Glomerular endothelial cell (primary cell): ENCODE measurements around the gene PTPRG. TPM values are rescaled to one million over a fixed set of nuclear protein-coding genes. Genes with fewer than 3 reads are reported as not detected.

ENCODE experiments used
- DNase-seq: peaks from one replicate; pipeline ENCODE4 v3.0.0-alpha.2; 2011; ENCODE audit warnings: low read depth, low spot score; ENCODE audit errors: extremely low read depth
- total RNA-seq: library from RNA; depleted of rRNA; stranded (reverse); fragments of >200 nt; gene quantifications from 2 replicates; pipeline ENCODE4 v1.2.3, GENCODE V29; 2015

The PTPRG gene
- total RNA-seq, 1 donor from 2014 or later: 30.5 TPM

- no peak for DNase-seq
Observed at GRCh38 chr3:62153231-62153630, 591.9 kb downstream of the PTPRG start.

- DNase-seq: no peak
Observed at GRCh38 chr3:62154457-62155148, 593.2 kb downstream of the PTPRG start.

GRCh38 chr3:62159056-62159708 is 597.8 kb downstream of the PTPRG start:
- DNase-seq: no peak

- DNase-seq: peak; percentile 63
Observed at GRCh38 chr3:62159709-62160092, 598.3 kb downstream of the PTPRG start.

DNA sequence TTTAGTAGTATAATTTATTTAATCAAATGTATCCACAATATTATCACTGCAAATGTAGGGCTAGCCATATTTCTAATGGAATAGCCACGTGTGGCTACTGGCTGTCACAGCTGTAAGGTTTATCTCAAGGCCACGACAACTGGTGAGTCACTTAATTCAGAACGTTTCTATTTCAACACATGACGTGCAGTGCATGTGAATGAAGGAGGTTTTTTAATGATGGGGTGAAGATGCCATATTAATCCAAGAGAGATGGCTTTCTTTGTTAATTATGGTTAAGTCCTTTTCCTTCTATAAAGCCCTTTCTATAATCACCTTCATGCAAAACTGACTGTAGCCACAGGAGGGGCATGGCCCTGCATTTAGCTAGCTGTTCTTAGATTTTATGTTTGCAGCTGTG is 600.0 kb downstream of the PTPRG start:
- DNase-seq: no peak

GRCh38 chr3:62164196-62164595 is 602.8 kb downstream of the PTPRG start:
- no peak for DNase-seq

DNA sequence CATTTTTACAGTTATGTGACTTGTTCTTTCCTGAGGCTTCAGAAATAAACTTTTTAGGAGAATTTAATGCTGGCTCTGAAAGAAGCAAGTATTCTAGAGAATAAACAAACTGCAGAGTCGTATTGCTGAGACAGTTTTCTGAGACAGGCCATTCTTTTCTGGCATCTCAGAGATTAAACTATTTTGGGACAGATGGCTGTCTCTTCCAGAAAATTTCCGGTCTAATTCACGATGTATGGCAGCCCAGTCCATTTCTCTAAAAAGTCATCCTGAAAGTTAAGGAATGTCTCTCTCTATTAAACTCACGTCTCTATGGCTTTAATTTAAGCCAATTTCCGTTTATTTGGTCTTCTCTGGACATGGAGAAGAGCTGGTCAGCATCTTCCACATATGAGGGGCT is 603.4 kb downstream of the PTPRG start:
- DNase-seq: no peak

- no peak for DNase-seq
Observed at GRCh38 chr3:62167566-62168262, 606.3 kb downstream of the PTPRG start.

DNA sequence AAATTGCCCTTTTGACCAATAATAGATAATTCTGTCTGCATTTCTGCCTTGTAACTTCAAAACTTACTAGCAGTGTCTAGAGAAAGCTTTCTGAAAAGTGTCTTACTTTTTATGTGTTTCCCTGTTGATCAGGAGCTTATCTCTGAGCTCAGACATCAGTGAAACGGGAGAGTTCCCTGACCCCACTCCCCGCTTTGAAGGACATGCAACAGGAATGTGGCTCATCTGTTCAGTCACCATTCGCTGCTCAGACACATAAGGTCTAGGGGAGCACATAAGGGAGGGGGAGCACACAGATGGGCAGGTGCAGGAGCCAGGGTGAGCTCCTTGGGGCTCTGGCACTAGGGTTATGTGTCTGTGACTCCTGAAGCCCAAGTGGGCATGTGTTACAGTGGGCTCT is 607.0 kb downstream of the PTPRG start:
- DNase-seq: no peak

DNA sequence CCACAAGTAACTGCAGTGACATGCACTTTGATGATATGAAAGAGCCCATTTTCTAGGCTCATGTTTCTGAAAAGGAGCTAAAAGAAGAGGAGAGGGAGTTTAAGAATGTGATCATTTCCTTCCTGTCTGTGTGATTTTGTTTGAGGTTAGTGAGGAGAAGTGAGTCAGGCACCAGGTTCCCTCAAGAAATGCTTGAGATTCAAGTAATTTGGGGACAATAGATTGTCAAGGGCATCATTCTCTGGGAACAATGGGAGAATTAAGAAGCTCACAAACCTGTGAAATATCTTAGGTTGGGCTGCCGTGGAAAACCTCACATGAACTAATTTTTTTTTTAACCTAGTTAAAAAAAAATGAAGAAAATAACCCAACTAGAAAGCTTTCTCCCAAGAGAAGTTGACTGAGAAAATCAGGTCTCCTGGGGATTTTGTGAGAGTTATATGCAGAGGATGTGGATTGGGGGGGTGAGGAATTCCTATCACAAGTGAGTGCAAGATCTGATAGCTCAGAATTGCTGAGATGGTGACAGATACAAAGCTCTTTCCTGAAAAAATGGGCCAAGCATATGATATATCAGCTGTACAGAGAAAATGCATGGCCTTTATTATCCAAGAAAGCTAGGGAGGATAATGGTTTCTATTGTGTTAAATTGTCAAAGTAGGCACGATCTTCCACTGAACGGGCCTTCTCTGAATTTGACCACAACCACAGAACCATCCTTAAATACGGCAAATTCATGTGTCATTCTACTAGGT is 608.7 kb downstream of the PTPRG start:
- peak; percentile 44 for DNase-seq

GRCh38 chr3:62171789-62172188 is 610.4 kb downstream of the PTPRG start:
- no peak for DNase-seq

DNA sequence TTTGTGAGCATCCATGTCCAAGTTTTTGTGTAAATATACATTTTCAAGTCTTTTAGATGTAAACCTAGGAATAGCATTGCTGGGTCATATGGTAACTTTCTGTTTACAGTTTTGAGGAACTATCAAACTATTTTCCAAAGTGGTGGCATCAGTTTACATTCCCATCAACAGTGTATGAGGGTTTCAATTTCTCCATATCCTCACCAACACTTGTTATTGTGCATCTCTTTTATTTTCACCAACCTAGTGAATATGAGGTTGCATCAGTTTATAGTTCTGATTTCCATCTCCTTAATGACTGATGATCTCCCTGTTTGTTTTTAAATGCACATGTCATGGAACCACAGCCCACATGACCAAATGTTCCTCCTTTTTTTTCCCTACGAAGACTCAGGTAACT is 610.8 kb downstream of the PTPRG start:
- no peak for DNase-seq

- no peak for DNase-seq
Observed at GRCh38 chr3:62173939-62174515, 612.7 kb downstream of the PTPRG start.

DNA sequence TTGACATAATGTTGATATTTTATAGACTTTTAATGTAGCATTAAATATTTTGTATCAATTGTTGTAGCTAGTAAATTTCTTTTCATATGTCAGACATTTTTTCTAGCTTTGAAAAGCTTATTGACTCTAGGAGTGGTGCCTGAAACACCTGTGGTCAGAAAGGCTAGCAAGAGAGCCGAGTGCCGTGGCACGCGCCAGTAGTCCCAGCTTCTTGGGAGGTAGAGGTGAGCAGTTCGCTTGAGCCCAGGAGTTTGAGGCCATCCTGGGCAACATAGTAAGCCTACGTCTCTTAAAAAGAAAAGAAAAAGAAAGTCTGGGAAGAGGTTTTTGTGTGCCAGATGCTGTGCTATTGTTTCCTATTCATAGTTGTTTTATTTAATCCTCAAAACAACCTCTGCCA is 613.8 kb downstream of the PTPRG start:
- no peak for DNase-seq

DNA sequence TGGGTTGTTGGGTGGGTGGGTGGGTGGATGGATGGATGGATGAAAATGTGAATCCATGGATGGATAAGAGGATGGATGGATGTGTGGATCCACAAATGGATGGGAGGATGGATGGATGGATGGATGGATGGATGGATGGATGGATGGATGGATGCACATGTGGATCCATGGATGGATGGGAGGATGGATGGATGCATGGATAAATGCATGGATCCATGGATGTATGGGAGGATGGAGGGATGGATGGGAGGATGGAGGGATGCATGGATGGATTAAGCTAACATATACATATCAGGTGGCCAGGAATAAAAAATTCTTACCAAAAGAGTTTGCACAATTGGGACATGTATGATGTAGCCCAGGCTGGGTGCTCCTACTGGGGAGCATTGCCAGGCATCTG is 616.7 kb downstream of the PTPRG start:
- DNase-seq: no peak

DNA sequence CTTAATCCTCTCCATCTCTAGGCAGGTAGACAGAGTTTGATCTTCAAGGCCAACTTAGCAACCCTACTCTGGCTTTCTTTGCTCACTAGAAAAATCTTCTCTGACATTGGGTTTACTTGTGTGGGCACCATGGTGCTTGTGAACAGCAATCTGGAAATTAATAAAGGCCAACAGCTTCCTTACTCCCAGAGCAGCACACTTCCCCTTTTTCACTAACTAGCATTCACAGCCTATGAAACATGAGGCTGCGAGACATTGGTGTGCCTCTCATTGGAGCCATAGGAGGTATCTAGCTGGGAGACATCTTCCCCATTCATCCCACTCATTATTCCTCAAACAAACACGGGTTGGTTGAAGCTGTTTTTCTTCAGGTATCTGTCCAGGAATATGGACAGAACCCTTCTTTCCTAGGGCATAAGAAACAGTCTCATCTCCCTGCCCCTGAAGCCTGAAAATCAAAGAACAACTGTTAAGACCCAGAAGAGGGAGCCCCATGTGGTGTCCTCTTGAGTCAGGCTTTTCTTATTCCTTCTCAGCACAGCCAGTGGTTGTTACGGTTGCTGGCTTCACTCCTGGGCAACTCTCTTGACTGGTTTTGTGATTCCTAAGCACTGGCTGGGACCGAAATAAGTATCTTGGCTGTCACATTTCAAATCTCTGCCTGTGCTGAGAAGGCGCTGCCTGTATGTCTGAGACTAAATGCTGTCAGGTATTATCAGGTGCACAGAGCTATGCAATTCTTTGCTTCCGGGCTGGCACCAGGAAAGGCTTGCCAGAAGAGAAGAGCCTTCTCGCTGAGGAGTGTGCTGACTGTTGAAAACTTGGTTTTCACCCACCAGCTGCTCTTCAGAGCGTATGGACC is 617.6 kb downstream of the PTPRG start:
- DNase-seq: no peak

GRCh38 chr3:62180514-62180913 is 619.1 kb downstream of the PTPRG start:
- DNase-seq: no peak

DNA sequence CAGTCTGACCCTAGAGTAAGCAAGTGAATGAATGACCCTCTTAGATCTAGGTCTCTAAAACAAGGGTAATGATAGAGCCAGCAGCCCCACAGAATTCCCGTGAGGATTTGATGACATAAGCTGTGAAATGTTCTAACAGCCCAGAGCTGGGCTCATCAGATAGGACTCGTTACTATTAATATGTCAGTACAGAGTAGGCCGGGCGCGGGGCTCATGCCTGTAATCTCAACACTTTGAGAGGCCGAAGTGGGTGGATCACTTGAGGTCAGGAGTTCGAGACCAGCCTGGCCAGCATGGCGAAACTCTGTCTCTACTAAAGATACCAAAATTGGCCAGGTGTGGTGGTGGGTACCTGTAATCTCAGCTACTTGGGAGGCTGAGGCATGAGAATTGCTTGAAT is 621.7 kb downstream of the PTPRG start:
- no peak for DNase-seq

DNA sequence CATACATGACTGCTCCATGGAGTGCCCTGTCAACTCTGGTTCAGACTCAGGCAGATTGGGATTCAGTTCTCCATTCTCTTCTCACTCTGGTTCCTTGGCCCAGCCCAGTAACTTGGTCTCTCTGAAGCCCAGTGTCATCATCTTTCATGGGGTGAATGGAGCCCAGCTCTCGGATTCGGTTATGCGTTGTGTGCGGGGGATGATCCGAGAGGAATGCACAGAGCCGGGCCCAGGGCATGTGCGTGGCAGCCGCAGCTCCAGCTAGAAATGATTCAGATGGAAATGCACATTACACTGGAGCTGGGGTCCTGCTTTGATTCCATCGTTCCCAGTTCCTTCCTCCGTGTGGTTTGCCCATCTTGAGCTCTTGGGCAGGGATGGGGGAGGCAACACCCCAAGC is 622.6 kb downstream of the PTPRG start:
- DNase-seq: no peak

- DNase-seq: no peak
Observed at GRCh38 chr3:62184559-62184958, 623.2 kb downstream of the PTPRG start.
